Panc1 (cell line): Measurements from ENCODE around the gene WDR7.

Experiments
- CTCF ChIP-seq: fragments of 450-650 bp; IDR thresholded peaks from 2 replicates; pipeline ENCODE4 v1.5.1; 2017; ENCODE audit warnings: mild to moderate bottlenecking
- POLR2AphosphoS5 ChIP-seq: IDR thresholded peaks from 2 replicates; pipeline ENCODE4 v1.6.1; 2012; ENCODE audit warnings: mild to moderate bottlenecking, low read depth, low read length, moderate library complexity
- TCF7L2 ChIP-seq: IDR thresholded peaks from 2 replicates; pipeline ENCODE4 v1.6.1; 2011; ENCODE audit warnings: mild to moderate bottlenecking, low read depth, low read length, inconsistent platforms

- no peak for TF ChIP-seq CTCF
- TF ChIP-seq POLR2AphosphoS5, result no peak
- no peak for TF ChIP-seq TCF7L2
Observed at GRCh38 chr18:56721031-56721430, 69.9 kb downstream of the WDR7 start.
